HG03103 (cell line): ENCODE data around the gene LITAFD.

Experiments used
- ATAC-seq: cut with Tn5 transposase; IDR thresholded peaks from one replicate; pipeline ENCODE4 v1.9.1; 2021; ENCODE audit warnings: low read depth; ENCODE audit not compliant: unreplicated experiment

The LITAFD gene

GRCh38 chr16:8855051-8855786 is 26.9 kb upstream of the LITAFD start:
- no peak for ATAC-seq

GRCh38 chr16:8855972-8856371 is 26.2 kb upstream of the LITAFD start:
- ATAC-seq = no peak

GRCh38 chr16:8858994-8859912 is 22.9 kb upstream of the LITAFD start:
- no peak for ATAC-seq

GRCh38 chr16:8859913-8860881 is 22.0 kb upstream of the LITAFD start:
- no peak for ATAC-seq

DNA sequence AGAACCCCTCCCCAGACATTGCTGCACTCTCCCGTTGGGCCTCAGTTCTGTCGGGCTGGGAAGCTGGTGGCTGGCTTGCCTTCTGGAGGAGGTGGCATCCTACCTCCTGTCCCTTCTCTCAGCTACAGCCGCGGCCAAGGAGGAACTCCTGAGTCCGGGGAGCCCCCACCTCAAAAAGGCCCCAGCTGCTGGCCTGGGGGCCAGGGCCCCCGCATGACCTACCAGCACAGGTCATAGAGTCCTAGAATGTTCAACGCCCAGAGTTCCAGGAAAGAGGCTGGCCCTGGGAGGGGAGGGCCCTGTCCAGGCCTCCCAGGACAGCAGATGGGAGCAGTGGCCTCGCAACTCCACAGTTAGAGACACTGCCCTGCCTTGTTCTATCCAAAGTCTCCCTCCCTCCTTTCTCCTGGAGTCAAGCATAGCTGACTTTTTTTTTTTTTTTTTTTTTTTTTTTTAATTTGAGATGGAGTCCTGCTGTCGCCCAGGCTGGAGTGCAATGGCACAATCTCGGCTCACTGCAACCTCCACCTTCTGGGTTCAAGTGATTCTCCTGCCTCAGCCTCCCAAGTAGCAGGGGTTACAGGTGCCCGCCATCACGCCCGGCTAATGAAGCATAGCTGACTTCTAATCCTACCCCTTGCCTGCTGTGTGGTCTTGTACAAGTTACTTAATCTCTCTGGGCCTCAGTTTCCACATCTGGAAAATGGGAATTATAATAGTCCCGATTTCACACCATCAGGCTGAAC is 20.4 kb upstream of the LITAFD start:
- no peak for ATAC-seq

- no peak for ATAC-seq
These were observed 19.6 kb upstream of the LITAFD start for GRCh38 chr16:8862309-8863130.

DNA sequence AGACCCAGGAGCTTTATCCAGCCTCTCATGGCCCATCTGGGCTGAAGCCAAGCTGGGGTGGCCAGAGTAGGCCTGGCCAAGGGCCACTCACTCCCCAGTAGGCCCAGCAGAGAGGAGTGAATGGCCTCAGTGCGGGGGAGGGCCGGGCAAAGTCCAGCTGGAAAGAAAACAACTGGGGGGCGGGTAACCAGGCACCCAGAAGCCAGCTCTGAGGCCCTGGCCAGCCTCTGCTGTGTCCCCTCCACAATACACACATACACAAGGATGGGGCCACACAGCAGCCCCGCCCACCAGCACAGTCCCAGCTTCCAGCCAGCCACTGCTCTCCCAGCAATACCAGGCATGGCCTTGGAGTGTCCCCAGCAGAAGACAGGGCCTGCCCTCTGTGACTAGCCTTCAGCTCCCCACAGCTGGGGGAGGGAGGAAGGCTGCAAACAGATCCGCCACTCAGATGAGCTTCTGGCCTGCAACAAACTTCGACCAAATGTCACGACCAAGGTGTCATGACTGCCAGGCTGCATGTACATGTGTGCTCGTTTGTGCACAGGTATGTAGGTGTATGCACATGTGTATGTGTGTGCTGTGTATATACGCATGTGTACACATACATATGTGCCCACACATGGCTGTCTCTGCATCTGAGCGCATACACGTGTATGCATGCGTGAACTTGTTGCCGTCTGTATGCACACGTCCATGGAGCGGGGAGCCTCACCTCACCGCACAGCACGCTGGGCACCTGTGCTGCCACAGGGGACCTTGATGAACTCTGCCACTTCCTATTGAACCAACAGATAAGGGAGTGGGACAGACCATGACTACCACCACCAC is 18.3 kb upstream of the LITAFD start:
- no peak for ATAC-seq

GRCh38 chr16:8864480-8865110 is 17.6 kb upstream of the LITAFD start:
- no peak for ATAC-seq

DNA sequence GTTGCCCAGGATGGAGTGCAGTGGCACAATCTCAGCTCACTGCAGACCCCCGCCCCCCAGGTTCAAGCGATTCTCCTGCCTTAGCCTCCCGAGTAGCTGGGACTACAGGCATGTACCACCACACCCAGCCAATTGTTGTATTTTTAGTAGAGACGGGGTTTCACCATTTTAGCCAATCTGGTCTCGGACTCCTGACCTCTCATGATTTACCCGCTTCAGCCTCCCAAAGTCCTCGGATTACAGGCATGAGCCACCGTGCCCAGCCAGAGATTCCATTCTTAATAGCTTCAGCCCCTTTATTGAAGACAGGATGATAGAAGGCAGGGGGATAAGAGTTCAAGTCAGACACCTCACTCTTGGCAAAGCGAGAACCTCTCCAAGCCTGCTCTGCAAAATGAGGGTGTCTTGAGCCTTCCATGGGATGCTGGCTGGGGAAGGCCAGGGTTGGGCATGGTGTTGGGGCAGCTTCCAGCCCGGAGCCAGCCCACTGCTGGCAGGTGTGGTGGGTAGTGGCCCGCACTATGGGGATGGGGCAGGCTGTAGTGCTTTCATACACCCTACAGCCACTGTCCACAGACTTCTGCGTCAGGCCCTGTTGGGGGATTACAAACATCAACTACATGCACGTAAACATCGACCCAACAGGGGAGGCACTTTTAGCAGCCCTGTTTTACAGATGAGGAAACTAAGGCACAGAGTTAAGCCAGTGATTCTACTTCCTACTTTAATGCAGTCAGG is 16.8 kb upstream of the LITAFD start:
- ATAC-seq = no peak

GRCh38 chr16:8866118-8866883 is 15.8 kb upstream of the LITAFD start:
- ATAC-seq = no peak

GRCh38 chr16:8866884-8867215 is 15.3 kb upstream of the LITAFD start:
- ATAC-seq = no peak

- ATAC-seq = no peak
These were observed 14.8 kb upstream of the LITAFD start for GRCh38 chr16:8867216-8867931.

DNA sequence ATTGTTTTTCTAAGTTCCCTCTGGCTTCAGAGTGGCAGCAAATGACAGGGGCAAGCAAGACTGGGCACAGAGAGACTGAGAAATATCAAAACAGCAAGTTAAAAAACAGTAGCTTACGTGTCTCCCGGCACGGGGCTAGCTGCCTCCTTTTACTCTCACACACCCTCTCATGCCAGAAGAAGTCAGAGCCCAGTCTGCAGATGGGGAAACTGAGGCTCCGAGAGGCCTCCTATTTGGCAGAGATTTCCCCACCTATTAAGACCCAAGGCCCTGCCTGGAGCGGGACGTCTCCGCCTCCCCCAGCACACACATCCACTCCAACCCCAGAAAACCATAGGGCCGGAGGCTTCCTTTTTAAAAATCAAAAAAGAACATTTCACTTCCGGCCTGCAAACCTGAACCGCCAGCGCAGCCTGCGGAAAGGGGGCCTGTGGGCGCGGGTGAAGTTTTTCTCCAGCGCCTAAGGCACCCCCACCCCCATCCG is 14.2 kb upstream of the LITAFD start:
- ATAC-seq = no peak

GRCh38 chr16:8868416-8869211 is 13.5 kb upstream of the LITAFD start, which contains the start of gene CARHSP1:
TSS of gene CARHSP1 (minus strand) at chr16:8869006. CDS start at chr16:8859328, 9,678 bp downstream.
- ATAC-seq = peak; percentile 50
